Nephron progenitor cell (in vitro differentiated cells): Measurements from ENCODE around the gene RGPD6.
"Not testable (repeated sequence)": the region's sequence is repeated elsewhere in the genome, so short reads cannot be mapped to it uniquely, and the experiment has no call there.

ENCODE experiments used
- DNase-seq: peaks from one replicate; pipeline ENCODE4 v3.0.0; 2021
- H3K27ac Mint-ChIP-seq: 2 replicates; pipeline ENCODE4 v1.8.0; 2021; ENCODE audit warnings: mild to moderate bottlenecking, moderate library complexity, mixed read lengths
- H3K27me3 Mint-ChIP-seq: 2 replicates; pipeline ENCODE4 v1.8.0; 2021; ENCODE audit warnings: mild to moderate bottlenecking, low read depth, mixed read lengths; ENCODE audit not compliant: poor library complexity
- H3K36me3 Mint-ChIP-seq: 2 replicates; pipeline ENCODE4 v1.8.0; 2021; ENCODE audit warnings: low read depth, mixed read lengths
- H3K4me1 Mint-ChIP-seq: 2 replicates; pipeline ENCODE4 v1.8.0; 2021; ENCODE audit warnings: mixed read lengths
- H3K4me3 Mint-ChIP-seq: 2 replicates; pipeline ENCODE4 v1.8.0; 2021; ENCODE audit warnings: mild to moderate bottlenecking, moderate library complexity, mixed read lengths
- H3K9me3 Mint-ChIP-seq: 2 replicates; pipeline ENCODE4 v1.8.0; 2021; ENCODE audit warnings: mild to moderate bottlenecking, moderate library complexity, mixed read lengths

Gene RGPD6

DNA sequence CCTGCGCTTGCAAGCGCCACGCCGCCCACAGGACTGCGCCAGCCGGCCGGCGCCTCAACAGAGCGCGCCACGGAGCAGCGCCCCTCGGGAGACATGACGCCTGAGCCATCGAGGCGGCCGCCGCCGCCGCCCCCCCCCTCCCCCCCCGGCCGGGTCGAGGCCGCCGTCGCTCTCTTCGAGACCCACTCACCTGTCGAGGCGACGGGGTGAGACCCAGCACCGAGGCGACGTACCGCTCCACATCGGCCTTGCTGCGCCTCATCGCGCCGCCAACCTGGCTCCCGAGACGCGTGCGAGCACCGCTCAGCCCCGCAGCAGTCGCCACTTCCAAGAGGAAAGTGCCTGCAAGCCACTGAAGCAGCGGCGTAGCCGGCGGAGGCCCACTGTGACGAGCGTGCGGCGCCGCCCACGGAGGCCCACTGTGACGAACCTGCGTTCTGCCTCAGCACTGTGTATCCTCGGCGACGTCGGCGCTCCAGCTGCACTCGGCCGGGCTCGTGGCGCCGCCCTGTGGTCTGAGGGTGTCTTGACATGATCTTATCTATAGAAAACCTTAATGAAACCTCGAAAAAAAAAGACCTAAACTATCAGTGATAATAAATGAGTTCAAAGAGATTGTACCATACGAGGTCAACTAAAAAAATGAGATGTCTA lies at the start of gene RGPD6:
Gene RGPD6 (minus strand): TSS at position 460 of the 654 bp plus-strand sequence. CDS start 198 bp downstream, at position 262.
- H3K27me3 Mint-ChIP-seq, H3K9me3 Mint-ChIP-seq, H3K36me3 Mint-ChIP-seq, H3K4me3 Mint-ChIP-seq, H3K4me1 Mint-ChIP-seq, DNase-seq, H3K27ac Mint-ChIP-seq: not testable (repeated sequence)

DNA sequence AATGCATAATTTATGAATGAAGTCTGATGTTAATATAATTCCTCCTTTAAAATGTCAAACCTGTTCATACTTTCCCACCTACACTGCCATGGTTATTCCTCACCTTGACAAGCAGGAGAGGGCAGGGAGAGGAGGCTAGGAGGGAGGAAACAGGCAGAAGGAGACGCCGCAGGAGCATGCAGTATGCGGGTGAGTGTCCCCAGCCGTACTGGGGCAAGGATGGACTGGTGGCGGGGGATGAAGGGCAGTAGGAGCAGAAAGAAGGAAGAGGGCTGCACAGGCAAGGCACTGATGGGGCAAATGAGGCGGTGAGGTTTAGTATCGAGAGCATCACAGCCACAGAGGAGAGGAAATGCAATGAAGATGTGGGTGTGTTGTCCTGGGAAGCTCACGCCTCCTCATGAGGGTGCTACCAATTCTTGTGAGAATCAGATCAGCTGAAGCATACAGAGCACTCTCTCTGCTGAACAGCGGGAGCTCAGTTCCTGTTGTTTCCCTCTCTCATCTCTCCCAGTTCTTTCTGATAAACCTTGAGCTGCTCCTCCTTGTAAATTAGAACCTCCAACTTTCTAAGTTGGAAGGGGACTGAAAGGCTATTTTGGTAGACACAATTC lies 42.4 kb upstream of the RGPD6 start:
- H3K27ac Mint-ChIP-seq, DNase-seq, H3K36me3 Mint-ChIP-seq, H3K9me3 Mint-ChIP-seq, H3K4me3 Mint-ChIP-seq, H3K27me3 Mint-ChIP-seq, H3K4me1 Mint-ChIP-seq: not testable (repeated sequence)

DNA sequence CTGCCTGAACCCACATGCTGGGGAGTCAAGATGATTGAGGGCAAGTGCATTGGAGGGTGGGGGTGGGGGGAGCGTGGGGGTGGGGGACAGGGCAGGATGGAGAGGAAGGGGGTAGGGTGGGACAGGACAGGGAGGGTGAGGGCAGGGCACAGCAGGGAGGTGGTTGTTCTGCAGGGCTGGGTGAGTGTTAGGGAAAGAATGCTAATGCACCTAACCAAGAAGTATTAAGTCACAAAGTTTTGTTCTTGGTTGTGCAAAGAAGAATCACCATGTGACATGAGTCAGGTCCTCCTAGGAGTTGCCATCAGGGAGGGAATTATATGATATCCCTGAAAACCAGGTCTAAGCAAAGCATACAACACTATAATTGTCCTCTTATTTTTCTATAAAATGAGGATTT lies 36.9 kb upstream of the RGPD6 start:
- not testable (repeated sequence) for H3K4me1 Mint-ChIP-seq, H3K36me3 Mint-ChIP-seq, H3K4me3 Mint-ChIP-seq, H3K27ac Mint-ChIP-seq, H3K27me3 Mint-ChIP-seq, DNase-seq, H3K9me3 Mint-ChIP-seq

DNA sequence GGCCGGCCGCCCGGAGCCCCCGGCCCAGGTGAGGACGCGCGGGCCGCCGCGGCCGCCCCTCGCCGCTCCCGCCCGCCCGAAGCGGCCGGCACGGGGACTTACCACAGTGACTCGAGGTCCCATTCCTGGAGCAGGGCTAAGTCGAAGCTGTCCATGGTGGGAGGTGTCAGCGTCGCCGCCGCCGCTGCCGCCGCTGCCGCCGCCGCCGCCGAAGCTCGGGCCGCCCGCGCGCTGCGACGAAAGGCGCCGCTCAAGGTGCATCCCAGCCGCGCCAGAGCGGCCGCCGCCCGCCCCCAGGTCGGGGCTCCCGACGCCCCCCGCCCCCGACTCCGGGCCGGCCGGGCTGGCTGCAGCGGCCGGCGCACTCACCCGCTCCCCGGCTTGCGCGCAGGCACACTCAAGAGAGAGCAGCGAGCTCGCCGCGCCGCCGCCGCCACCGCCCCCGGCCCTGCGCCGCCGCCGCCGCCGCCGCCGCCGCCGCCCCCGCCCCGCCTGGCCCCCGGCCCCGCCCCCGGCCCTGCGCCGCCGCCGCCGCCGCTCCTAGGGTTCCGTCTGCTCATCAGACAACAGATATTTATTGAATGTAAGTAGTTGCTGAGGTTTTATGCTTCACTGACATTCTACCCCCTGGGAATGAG lies 33.7 kb upstream of the RGPD6 start:
- H3K4me3 Mint-ChIP-seq: peak overlapping the region; percentile 74
- H3K36me3 Mint-ChIP-seq, H3K9me3 Mint-ChIP-seq, H3K4me1 Mint-ChIP-seq, H3K27ac Mint-ChIP-seq, H3K27me3 Mint-ChIP-seq: not testable (repeated sequence)
- peak; percentile 77 for DNase-seq

DNA sequence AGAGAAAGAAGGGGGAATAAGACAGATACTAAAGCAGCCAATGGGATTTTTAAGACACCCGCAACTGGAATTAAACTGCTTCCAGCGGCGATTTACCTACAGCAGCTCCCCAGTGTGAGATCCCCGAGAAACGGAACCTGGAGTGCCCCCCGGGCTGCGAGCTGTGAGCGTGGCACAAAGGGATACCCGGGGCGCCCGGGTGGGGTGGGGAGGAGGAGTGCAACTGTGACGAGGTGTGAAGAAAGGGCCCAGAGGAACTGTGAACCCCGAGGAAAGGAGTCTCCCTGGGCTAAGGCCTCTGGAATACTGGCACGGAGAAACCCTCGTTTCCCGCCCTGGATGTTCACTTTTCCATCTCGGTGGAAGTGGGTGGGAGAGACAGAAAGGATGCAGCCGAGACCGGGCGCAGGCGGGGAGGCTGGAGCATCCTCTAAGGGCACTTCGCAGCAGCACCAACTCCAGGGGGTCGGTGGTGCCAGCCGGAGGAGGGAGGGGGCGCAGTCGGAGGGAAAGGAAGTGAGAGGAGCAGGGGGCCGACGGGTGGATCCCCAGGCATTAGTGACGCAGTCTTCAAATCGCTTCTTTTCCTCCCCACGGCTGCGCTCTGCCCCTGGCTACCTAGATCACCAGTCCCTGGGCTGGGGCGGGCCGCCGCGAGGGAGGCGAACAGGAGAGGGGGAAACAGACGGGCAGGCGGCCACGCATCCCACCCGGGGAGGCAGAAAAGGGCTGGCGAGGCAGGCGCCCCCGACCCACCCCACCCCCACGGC lies 33.0 kb upstream of the RGPD6 start:
- not testable (repeated sequence) for H3K27me3 Mint-ChIP-seq, H3K27ac Mint-ChIP-seq, H3K4me1 Mint-ChIP-seq, H3K36me3 Mint-ChIP-seq, H3K9me3 Mint-ChIP-seq, H3K4me3 Mint-ChIP-seq
- DNase-seq: peak; percentile 5

DNA sequence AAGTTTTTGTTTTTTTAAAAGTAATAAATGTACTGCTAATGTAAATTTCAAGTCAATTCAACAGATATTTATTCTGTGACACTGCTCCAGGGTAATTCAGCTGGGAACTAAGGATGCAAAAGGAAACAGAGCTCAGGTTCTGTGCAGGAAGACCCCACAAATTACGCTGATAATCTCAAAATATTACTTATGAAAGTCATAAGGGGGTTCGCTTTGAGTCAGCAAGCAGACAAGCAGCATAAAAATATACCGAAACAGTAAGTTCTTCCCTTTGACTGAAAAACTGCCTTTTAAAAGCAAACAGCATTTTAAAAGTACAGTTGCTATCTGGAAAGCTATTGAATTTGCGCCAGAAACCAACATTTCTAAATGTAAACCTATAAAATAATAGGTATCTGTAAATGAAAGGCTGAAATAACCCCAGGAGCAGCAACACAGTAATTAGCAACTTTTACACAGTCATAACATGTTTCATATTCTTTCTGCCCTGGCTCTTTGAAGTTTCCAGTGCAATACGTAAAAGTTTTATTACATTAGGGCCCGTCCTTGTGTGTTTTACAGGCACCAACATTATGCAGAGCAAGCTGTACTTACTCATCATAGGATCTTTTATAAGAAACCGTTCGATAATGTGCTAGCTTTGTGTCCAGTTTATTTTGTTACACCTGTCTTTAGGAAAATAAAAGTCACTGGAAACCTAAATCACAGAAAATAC lies 31.9 kb upstream of the RGPD6 start:
- not testable (repeated sequence) for H3K4me3 Mint-ChIP-seq, H3K27me3 Mint-ChIP-seq, H3K36me3 Mint-ChIP-seq, H3K27ac Mint-ChIP-seq, H3K9me3 Mint-ChIP-seq, DNase-seq, H3K4me1 Mint-ChIP-seq

DNA sequence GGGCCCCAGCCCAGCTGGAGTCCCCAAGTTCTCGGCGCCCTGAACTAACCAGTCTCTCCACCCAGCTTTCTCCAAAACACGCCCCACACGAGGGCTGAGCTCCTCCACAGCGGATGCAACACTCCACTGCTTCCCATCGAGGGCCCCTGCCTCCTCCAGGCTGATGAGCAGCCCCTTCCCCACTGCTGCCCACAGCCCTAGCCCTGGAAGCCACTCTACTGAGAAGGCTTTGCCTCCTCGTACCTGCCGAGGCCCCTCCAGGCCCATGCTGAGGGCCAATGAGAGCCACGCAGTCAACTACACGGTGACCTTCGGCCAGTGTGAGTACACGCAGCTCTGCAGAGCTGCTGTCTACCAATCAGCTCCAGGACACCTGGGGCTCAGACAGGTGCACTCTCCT lies 28.0 kb upstream of the RGPD6 start:
- not testable (repeated sequence) for H3K36me3 Mint-ChIP-seq, H3K27ac Mint-ChIP-seq, H3K27me3 Mint-ChIP-seq, H3K4me3 Mint-ChIP-seq, H3K4me1 Mint-ChIP-seq, H3K9me3 Mint-ChIP-seq
- peak; percentile 3 for DNase-seq

DNA sequence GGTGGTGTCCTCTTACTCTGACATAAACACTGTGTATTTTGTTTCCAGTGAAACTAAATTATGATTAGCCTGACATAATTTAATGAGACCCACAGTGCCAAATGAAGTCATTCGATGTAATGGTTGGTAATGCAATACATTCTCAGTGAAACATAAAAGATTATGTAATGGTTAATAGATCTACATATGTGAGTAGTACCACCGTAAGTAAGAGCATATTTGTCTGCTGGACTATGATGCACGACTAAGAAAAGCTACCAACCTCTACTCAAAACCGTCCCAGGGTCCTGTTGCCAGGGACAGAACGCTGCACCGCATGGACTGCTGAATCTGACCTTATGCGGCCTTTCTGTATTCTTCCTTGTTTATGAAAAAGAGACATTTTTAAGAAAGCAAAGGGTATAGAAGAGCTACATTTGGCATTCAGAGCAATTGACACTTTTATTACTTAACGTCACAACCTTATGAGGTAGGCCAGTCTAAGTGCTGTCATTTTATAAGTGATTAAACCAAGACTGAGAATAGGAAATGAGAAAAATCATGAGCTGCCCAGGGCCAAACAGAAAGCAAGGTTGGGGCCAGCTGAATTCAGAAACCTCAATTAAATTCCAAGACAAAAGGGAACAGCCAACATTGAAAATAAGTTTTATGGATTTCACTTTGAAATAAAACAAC lies 27.0 kb upstream of the RGPD6 start:
- DNase-seq, H3K27me3 Mint-ChIP-seq, H3K4me1 Mint-ChIP-seq, H3K36me3 Mint-ChIP-seq, H3K9me3 Mint-ChIP-seq, H3K27ac Mint-ChIP-seq, H3K4me3 Mint-ChIP-seq: not testable (repeated sequence)

DNA sequence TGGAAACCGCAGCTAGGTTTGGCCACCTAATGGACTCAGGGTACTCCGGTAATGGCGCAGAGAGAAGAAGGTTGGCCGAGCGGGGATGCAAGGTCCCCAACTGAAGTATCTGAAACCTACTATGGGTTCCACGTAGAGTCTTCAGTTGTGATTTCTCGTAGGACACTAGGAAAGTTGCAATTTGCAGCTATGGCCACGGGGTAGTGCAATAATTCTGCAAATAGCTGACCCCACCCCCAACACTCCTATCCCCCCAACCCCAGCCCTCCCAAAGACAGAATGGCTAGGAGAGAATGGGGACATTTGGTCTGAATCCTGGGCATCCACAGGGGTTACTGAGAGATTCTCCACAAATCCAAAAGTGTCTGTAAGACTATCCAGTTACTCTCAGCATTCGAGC lies 25.1 kb upstream of the RGPD6 start:
- not testable (repeated sequence) for H3K36me3 Mint-ChIP-seq, H3K4me1 Mint-ChIP-seq, H3K4me3 Mint-ChIP-seq, DNase-seq, H3K27ac Mint-ChIP-seq, H3K27me3 Mint-ChIP-seq, H3K9me3 Mint-ChIP-seq

DNA sequence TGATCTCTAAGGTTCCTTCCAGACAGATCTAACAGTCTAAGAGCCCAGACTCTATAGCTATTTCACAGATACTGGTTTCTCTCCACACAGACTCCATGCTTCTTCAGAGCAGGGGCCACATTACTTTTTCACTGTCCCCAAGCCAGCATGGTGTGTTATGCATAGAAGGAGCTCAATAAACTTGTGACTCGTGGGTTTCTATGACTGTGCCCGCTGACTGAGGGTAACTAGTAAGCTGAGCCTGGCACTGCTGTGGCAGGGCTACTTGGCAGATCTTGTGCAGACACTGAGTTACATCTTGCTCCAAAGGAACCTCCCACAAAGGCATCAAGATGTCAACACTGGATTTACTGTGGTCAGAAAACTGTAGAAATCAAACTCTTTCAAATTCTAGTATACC lies 15.0 kb upstream of the RGPD6 start:
- H3K27me3 Mint-ChIP-seq, H3K9me3 Mint-ChIP-seq, H3K4me3 Mint-ChIP-seq, H3K36me3 Mint-ChIP-seq, H3K4me1 Mint-ChIP-seq, DNase-seq, H3K27ac Mint-ChIP-seq: not testable (repeated sequence)

DNA sequence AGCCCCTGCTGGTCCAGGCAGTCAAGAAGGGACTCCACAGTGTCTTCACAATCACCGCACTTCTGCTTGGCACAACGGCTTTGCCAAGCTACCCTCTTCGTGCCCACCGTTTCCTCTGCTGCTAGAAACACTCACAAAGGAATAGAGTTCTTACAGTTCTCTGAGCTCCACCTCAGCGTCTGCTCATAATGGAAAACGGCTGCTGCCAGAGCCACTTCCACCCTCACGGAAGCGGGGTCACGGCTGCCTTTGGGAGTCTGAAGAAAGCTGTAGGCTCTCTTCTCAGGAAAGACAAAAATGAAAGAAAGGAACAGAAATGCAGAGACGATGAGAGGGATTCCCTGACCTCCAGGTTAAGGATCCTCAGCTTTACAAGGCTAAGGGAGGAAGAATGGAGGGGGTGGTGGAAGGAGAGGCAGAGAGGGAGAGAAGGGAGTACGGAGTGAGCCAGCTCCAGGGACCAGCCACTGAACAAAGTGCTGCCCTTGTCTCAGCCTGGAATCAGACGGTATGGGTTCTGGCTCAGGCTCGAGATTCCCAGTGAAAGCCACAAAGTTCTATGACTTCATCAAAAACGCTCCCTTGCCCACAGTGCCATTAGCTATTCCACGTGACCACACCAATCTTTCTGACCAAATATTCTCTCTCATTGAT lies 12.8 kb upstream of the RGPD6 start:
- not testable (repeated sequence) for H3K4me3 Mint-ChIP-seq, H3K36me3 Mint-ChIP-seq, H3K27me3 Mint-ChIP-seq, H3K9me3 Mint-ChIP-seq, H3K4me1 Mint-ChIP-seq, H3K27ac Mint-ChIP-seq, DNase-seq

DNA sequence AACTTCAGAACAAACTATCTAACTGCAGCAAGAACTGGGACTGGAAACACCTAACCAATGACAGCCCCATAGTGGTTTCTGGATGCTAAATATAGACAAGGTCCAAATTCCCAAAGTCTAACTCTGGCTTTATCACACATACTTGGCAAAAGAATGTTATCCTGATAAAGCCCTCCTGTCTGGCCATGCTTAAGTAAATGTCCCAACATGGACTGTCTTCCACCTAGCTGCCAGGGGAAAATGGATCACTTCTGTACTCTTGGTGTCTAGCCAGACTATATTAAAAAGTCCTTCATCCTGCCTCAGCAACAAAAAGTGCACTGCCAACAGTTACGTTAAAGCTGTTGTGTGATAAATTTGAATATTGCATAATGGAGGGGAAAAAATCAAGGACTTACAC lies 11.5 kb upstream of the RGPD6 start:
- H3K4me1 Mint-ChIP-seq, H3K27me3 Mint-ChIP-seq, H3K27ac Mint-ChIP-seq, H3K36me3 Mint-ChIP-seq, H3K9me3 Mint-ChIP-seq, DNase-seq, H3K4me3 Mint-ChIP-seq: not testable (repeated sequence)

DNA sequence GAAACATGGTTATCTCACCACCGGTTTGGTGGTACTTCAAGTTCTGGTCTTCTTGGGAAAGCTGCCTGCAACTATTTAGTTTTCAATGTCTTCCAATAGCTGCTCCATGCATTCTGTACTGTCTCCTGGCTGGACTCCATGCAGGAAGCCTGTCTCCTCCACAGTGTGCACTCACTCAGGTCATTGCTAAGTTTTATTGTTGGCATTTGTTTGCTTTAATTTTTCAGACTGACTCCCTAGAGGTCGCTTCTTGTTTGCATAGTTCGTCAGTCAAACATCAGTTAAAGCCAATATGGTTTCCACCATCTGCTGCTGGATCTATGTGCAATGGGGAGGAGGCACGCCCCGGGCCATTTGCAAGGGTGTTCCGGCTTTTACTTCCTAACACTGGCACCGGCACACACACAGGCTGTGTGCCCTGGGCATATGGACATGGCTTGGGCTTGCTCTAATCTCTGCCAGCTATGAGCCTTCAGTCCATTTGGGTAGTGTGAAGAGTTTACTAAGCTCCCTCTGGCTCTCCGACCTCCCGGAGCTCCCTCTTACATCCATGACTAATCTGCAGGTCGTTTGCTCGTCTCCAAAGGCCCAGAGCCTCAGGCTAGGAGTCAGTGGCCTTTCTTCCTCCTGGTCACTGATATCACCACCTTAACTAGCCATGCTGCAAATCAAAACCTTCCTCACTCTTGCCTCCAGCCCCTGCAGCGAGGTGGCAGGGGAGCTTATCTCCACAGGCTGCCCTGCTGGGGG lies 2.4 kb upstream of the RGPD6 start:
- H3K4me1 Mint-ChIP-seq, H3K36me3 Mint-ChIP-seq, H3K9me3 Mint-ChIP-seq, H3K4me3 Mint-ChIP-seq, H3K27me3 Mint-ChIP-seq, H3K27ac Mint-ChIP-seq, DNase-seq: not testable (repeated sequence)
